Parathyroid adenoma (tissue), 2 donors: ENCODE results near the gene TAS2R40.

Experiments used
- H2AFZ ChIP-seq: fragments of 300-600 bp; sonication (generic); one replicate; pipeline ENCODE4 v1.7.0; 2017; ENCODE audit warnings: antibody characterized with exemption, mild to moderate bottlenecking
- H3K27ac ChIP-seq: fragments of 300-600 bp; sonication (generic); one replicate; pipeline ENCODE4 v1.7.0; 2017
- H3K27me3 ChIP-seq: fragments of 300-600 bp; sonication (generic); one replicate; pipeline ENCODE4 v1.7.0; 2017; ENCODE audit warnings: low read length; ENCODE audit not compliant: control insufficient read depth, insufficient read depth
- H3K36me3 ChIP-seq: fragments of 300-600 bp; sonication (generic); one replicate; pipeline ENCODE4 v1.7.0; 2017; ENCODE audit warnings: low read length; ENCODE audit not compliant: control insufficient read depth, insufficient read depth
- H3K4me1 ChIP-seq: fragments of 300-600 bp; sonication (generic); one replicate; pipeline ENCODE4 v1.7.0; 2017; ENCODE audit warnings: control low read depth
- H3K4me2 ChIP-seq: fragments of 300-600 bp; sonication (generic); one replicate; pipeline ENCODE4 v1.7.0; 2017; ENCODE audit warnings: low read length
- H3K4me3 ChIP-seq: fragments of 300-600 bp; sonication (generic); one replicate; pipeline ENCODE4 v1.7.0; 2017; ENCODE audit warnings: low read depth, low read length
- H3K79me2 ChIP-seq: fragments of 300-600 bp; sonication (generic); one replicate; pipeline ENCODE4 v1.7.0; 2017; ENCODE audit warnings: control low read depth
- H3K9ac ChIP-seq: fragments of 300-600 bp; sonication (generic); one replicate; pipeline ENCODE4 v1.7.0; 2017; ENCODE audit warnings: mild to moderate bottlenecking
- H3K9me3 ChIP-seq: fragments of 300-600 bp; sonication (generic); one replicate; pipeline ENCODE4 v1.7.0; 2017; ENCODE audit warnings: low read length; ENCODE audit not compliant: control insufficient read depth
- CTCF ChIP-seq: fragments of 300-600 bp; sonication (generic); IDR thresholded peaks from one replicate; pipeline ENCODE4 v1.7.0; 2017; ENCODE audit warnings: antibody characterized with exemption, mild to moderate bottlenecking
- donor health status: primary hyperparathyroidism.

The TAS2R40 gene

GRCh38 chr7:143240291-143241168, 18.7 kb downstream of the TAS2R40 start:
- Histone ChIP-seq H3K79me2 (no peaks in the 10 kb centered on the region), H3K27ac (no peak overlapping the region), H3K9ac (no peak overlapping the region), H2AFZ (no peak overlapping the region), H3K36me3 (no peaks in the 10 kb centered on the region), H3K4me1 (no peaks in the 10 kb centered on the region), H3K4me2 (no peak overlapping the region), H3K27me3 (no peaks in the 10 kb centered on the region), H3K9me3 (no peaks in the 10 kb centered on the region), H3K4me3 (no peak overlapping the region)
- peak; percentile 89 for TF ChIP-seq CTCF

GRCh38 chr7:143242306-143242705, 20.5 kb downstream of the TAS2R40 start:
- H3K4me3 ChIP-seq, result no peak overlapping the region
- no peak for TF ChIP-seq CTCF
- no peak overlapping the region for H3K4me2 ChIP-seq
- no peak overlapping the region for H3K27ac ChIP-seq
- H2AFZ ChIP-seq, result no peak overlapping the region
- no peaks in the 10 kb centered on the region for H3K9me3 ChIP-seq
- no peaks in the 10 kb centered on the region for H3K79me2 ChIP-seq
- no peak overlapping the region for H3K9ac ChIP-seq
- no peaks in the 10 kb centered on the region for H3K4me1 ChIP-seq
- no peaks in the 10 kb centered on the region for H3K36me3 ChIP-seq
- no peaks in the 10 kb centered on the region for H3K27me3 ChIP-seq

GRCh38 chr7:143243111-143243510, 21.3 kb downstream of the TAS2R40 start:
- no peak overlapping the region for H3K4me3 ChIP-seq
- no peak for TF ChIP-seq CTCF
- no peaks in the 10 kb centered on the region for H3K79me2 ChIP-seq
- no peak overlapping the region for H3K27ac ChIP-seq
- no peak overlapping the region for H2AFZ ChIP-seq
- H3K27me3 ChIP-seq, result no peaks in the 10 kb centered on the region
- H3K9me3 ChIP-seq, result no peaks in the 10 kb centered on the region
- no peaks in the 10 kb centered on the region for H3K4me1 ChIP-seq
- no peaks in the 10 kb centered on the region for H3K36me3 ChIP-seq
- H3K4me2 ChIP-seq, result no peak overlapping the region
- no peak overlapping the region for H3K9ac ChIP-seq

- H3K79me2 ChIP-seq, result no peaks in the 10 kb centered on the region
- no peak for TF ChIP-seq CTCF
- H3K36me3 ChIP-seq, result no peaks in the 10 kb centered on the region
- H3K9me3 ChIP-seq, result no peaks in the 10 kb centered on the region
- H3K9ac ChIP-seq, result no peak overlapping the region
- H3K4me1 ChIP-seq, result no peaks in the 10 kb centered on the region
- H3K4me2 ChIP-seq, result no peak overlapping the region
- H3K4me3 ChIP-seq, result no peak overlapping the region
- no peak overlapping the region for H3K27ac ChIP-seq
- no peak overlapping the region for H2AFZ ChIP-seq
- no peaks in the 10 kb centered on the region for H3K27me3 ChIP-seq
Observed at GRCh38 chr7:143243614-143244013, 21.8 kb downstream of the TAS2R40 start.

- H3K79me2 ChIP-seq, result no peaks in the 10 kb centered on the region
- no peaks in the 10 kb centered on the region for H3K9me3 ChIP-seq
- TF ChIP-seq CTCF, result no peak
- H3K9ac ChIP-seq, result no peak overlapping the region
- no peaks in the 10 kb centered on the region for H3K4me1 ChIP-seq
- H3K27ac ChIP-seq, result no peak overlapping the region
- H3K4me2 ChIP-seq, result no peak overlapping the region
- H3K4me3 ChIP-seq, result no peak overlapping the region
- no peaks in the 10 kb centered on the region for H3K27me3 ChIP-seq
- H3K36me3 ChIP-seq, result no peaks in the 10 kb centered on the region
- H2AFZ ChIP-seq, result no peak overlapping the region
Observed at GRCh38 chr7:143244321-143244720, 22.5 kb downstream of the TAS2R40 start.
